OCI-LY1 (cell line): ENCODE measurements around the gene RAB8B.

Experiments used
- EZH2 ChIP-seq: fragments of 200-600 bp; sonication (generic), shearing (Covaris generic); IDR thresholded peaks from 2 replicates; pipeline ENCODE4 v1.8.0; 2017; ENCODE audit warnings: borderline replicate concordance, mixed run types, mild to moderate bottlenecking, antibody characterized with exemption, low read length, moderate library complexity, mixed read lengths
- TF ChIP-seq, protein P1 (sequence below): fragments of 200-600 bp; sonication (generic), shearing (Covaris generic); IDR thresholded peaks from 2 replicates; pipeline ENCODE4 v1.5.1; 2017; ENCODE audit warnings: mild to moderate bottlenecking, antibody characterized with exemption, low read length, moderate library complexity, mixed read lengths

GRCh38 chr15:63232943-63233342 lies 43.5 kb downstream of the RAB8B start:
- TF ChIP-seq, protein P1, sequence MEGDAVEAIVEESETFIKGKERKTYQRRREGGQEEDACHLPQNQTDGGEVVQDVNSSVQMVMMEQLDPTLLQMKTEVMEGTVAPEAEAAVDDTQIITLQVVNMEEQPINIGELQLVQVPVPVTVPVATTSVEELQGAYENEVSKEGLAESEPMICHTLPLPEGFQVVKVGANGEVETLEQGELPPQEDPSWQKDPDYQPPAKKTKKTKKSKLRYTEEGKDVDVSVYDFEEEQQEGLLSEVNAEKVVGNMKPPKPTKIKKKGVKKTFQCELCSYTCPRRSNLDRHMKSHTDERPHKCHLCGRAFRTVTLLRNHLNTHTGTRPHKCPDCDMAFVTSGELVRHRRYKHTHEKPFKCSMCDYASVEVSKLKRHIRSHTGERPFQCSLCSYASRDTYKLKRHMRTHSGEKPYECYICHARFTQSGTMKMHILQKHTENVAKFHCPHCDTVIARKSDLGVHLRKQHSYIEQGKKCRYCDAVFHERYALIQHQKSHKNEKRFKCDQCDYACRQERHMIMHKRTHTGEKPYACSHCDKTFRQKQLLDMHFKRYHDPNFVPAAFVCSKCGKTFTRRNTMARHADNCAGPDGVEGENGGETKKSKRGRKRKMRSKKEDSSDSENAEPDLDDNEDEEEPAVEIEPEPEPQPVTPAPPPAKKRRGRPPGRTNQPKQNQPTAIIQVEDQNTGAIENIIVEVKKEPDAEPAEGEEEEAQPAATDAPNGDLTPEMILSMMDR: no peak
- no peak for TF ChIP-seq EZH2
